Activated naive CD8-positive, alpha-beta T cell treated with anti-CD3 and anti-CD28 coated beads, Interleukin-2, amount 50 U/mL, for 24 hours (primary cell): Measurements from ENCODE around the gene GPR137.

Source experiments
- ATAC-seq: fragments of 150-1000 bp; cut with Tn5 transposase; one replicate; pipeline ENCODE4 v1.10.0; 2021
- DNase-seq: peaks from one replicate; pipeline ENCODE4 v3.0.0; 2021
- H3K27ac Mint-ChIP-seq: one replicate; pipeline ENCODE4 v1.8.0; 2021; ENCODE audit warnings: mild to moderate bottlenecking, mixed read lengths
- H3K27me3 Mint-ChIP-seq: one replicate; pipeline ENCODE4 v1.8.0; 2021; ENCODE audit warnings: mixed read lengths
- H3K36me3 Mint-ChIP-seq: one replicate; pipeline ENCODE4 v1.8.0; 2021; ENCODE audit warnings: low read depth, mixed read lengths
- H3K4me1 Mint-ChIP-seq: one replicate; pipeline ENCODE4 v1.8.0; 2021; ENCODE audit warnings: mixed read lengths
- H3K4me3 Mint-ChIP-seq: one replicate; pipeline ENCODE4 v1.8.0; 2021; ENCODE audit warnings: mild to moderate bottlenecking, moderate library complexity, mixed read lengths
- H3K9me3 Mint-ChIP-seq: one replicate; pipeline ENCODE4 v1.8.0; 2021; ENCODE audit warnings: mixed read lengths

Gene GPR137

DNA sequence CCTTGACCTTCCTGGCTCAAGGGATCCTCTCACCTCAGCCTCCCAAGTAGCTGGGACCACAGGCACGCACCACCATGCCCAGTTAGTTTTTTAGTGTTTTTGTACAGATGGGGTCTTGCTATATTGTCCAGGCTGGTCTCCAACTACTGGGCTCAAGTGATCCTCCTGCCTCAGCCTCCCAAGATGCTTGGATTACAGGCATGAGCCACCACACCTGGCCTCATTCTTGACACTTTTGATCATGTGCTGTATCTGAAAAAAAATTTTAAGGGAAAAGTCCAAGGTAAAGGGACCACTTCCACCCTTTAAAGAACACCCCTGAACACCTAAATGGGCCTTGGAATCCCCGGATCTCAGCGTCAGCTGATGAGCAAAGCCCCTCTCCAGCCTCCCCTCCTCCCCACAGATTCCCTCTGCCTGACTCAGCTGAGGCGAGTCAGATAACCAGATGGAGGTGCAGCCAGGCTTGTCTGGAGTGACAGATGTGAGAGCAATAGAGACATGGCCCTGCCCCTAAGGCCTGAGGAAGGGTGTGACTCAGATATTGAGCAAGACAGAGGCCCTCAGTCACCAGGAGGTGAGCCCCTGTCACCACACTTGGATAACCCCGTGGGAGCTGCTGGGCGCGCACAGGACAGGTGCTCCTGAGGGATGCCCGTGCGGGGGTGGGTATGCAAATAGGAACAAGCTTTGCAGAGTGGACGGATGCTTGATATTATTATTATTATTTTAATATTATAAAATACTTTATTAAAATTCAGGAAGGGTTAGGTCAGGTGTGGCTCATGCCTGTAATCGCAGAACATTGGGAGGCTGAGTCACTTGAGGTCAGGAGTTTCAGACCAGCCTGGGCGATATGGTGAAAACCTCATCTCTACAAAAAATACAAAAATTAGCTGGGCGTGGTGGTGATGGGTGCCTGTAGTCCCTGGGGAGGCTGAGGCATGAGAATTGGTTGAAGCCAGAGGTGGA, 49.4 kb downstream of the GPR137 start:
- Mint-ChIP-seq H3K36me3 (peaks cover 6% of the 10 kb centered on the region), H3K4me3 (no peak overlapping the region), H3K27me3 (no peaks in the 10 kb centered on the region), H3K27ac (peak overlapping the region; percentile 57), H3K4me1 (peaks cover 41% of the 10 kb centered on the region), H3K9me3 (no peaks in the 10 kb centered on the region)
- ATAC-seq (peak; percentile 79), DNase-seq (peak; percentile 57)

DNA sequence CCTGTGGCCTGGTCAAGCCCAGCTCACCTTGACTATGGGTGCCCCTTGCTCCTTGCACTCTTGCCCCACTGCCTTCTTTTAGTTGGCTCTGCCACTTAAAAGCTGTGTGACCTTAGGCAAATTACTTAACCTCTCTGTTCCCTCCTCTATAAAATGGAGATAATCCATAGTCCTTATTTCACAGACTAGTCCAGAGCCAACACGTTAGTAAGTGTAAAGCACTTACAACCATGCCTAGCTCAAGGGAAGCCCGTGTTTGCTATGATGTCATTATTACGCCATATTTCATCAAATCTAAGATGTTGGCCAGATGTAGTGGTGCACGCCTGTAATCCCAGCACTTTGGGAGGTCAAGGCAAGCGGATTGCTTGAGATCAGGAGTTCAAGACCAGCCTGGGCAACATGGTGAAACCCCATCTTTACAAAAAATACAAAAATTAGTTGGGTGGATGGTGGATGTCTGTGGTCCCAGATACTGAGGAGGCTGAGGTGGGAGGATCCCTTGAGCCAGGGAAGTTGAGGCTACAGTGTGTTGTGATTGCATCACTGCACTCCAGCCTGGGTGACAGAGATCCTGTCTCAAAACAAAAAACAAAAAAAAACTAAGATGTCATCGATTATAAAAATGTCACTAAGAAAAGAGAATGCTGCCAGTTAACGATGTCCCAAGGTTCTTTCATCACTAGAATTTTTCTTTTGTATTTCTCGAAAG, 52.0 kb downstream of the GPR137 start:
- Mint-ChIP-seq H3K4me3 (no peak overlapping the region), H3K36me3 (peaks cover 6% of the 10 kb centered on the region), H3K27ac (no peak overlapping the region), H3K27me3 (no peaks in the 10 kb centered on the region), H3K9me3 (no peaks in the 10 kb centered on the region), H3K4me1 (peaks cover 43% of the 10 kb centered on the region)
- DNase-seq, result no peak
- ATAC-seq, result no peak

DNA sequence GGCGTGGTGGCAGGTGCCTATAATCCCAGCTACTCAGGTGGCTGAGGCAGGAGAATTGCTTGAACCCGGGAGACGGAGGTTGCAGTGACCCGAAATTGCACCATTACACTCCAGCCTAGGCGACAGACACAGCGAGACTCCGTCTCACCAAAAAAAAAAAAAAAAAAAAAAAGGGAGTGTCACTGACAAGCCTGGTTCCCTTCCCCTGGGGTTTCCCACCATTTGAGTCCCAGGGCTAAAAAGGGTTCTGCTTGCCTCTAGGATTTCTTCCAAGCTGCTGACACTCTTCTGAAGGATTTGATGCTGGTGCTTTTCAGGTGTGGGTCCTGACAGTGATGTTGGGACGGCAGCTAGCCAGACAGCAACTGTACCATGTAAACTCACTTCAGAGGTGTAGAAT, 53.1 kb downstream of the GPR137 start:
- ATAC-seq, result no peak
- Mint-ChIP-seq H3K9me3 (no peaks in the 10 kb centered on the region), H3K36me3 (peaks cover 6% of the 10 kb centered on the region), H3K4me3 (peak overlapping the region; percentile 86), H3K27ac (peak overlapping the region; percentile 83), H3K4me1 (peaks cover 39% of the 10 kb centered on the region), H3K27me3 (no peaks in the 10 kb centered on the region)
- DNase-seq, result no peak
